ENCODE measurements around the gene PLS3. TPM values are rescaled to one million over a fixed set of nuclear protein-coding genes. Genes with fewer than 3 reads are reported as not detected.

PLS3 gene
- total and polyA plus RNA-seq, 9 donors: 74.7 to 134 (median 95.8) TPM

- no peak overlapping the region for H3K4me3 ChIP-seq (ENCODE audit: low read length)
- no peaks in the 10 kb centered on the region for H3K36me3 ChIP-seq (ENCODE audit: control insufficient read depth, insufficient read depth, low read length)
- peaks cover 16% of the 10 kb centered on the region for H3K27me3 ChIP-seq (ENCODE audit: control insufficient read depth, insufficient read depth, low read length)
- H3K27ac ChIP-seq (ENCODE audit: low read length): peak overlapping the region; percentile 15
- DNase-seq: no peak
- H3K4me1 ChIP-seq (ENCODE audit: control insufficient read depth, insufficient read depth, low read length): no peaks in the 10 kb centered on the region
- WGBS (ENCODE audit: insufficient coverage): 32% methylated on average over 6 of the region's 13 CpGs
- no peaks in the 10 kb centered on the region for H3K9me3 ChIP-seq (replicated peaks; ENCODE audit: control insufficient read depth, low read depth, low read length)
Measured at GRCh38 chrX:115582616-115583495, 21.9 kb downstream of the PLS3 start.

- Histone ChIP-seq H3K36me3 (ENCODE audit: control insufficient read depth, insufficient read depth, low read length) (no peaks in the 10 kb centered on the region), H3K27me3 (ENCODE audit: control insufficient read depth, insufficient read depth, low read length) (peaks cover 16% of the 10 kb centered on the region), H3K27ac (ENCODE audit: low read length) (peak overlapping the region; percentile 65), H3K4me1 (ENCODE audit: control insufficient read depth, insufficient read depth, low read length) (no peaks in the 10 kb centered on the region), H3K9me3 (replicated peaks; ENCODE audit: control insufficient read depth, low read depth, low read length) (no peaks in the 10 kb centered on the region), H3K4me3 (ENCODE audit: low read length) (no peak overlapping the region)
- WGBS (ENCODE audit: insufficient coverage): 13% methylated on average over 2 of the region's 5 CpGs
- DNase-seq: peak; percentile 22
Measured at GRCh38 chrX:115583496-115584004, 22.6 kb downstream of the PLS3 start.

- H3K27ac ChIP-seq (ENCODE audit: low read length): no peak overlapping the region
- no peaks in the 10 kb centered on the region for H3K4me1 ChIP-seq (ENCODE audit: control insufficient read depth, insufficient read depth, low read length)
- peaks cover 19% of the 10 kb centered on the region for H3K27me3 ChIP-seq (ENCODE audit: control insufficient read depth, insufficient read depth, low read length)
- no peak overlapping the region for H3K4me3 ChIP-seq (ENCODE audit: low read length)
- H3K9me3 ChIP-seq (replicated peaks; ENCODE audit: control insufficient read depth, low read depth, low read length): no peaks in the 10 kb centered on the region
- H3K36me3 ChIP-seq (ENCODE audit: control insufficient read depth, insufficient read depth, low read length): no peaks in the 10 kb centered on the region
- DNase-seq: peak; percentile 24
- WGBS (ENCODE audit: insufficient coverage): no CpG with 5 or more reads among the region's 2 CpGs
Measured at GRCh38 chrX:115584696-115585095, 23.7 kb downstream of the PLS3 start.

- H3K27ac ChIP-seq (ENCODE audit: low read length): no peak overlapping the region
- peaks cover 24% of the 10 kb centered on the region for H3K27me3 ChIP-seq (ENCODE audit: control insufficient read depth, insufficient read depth, low read length)
- 40% methylated on average over 1 of the region's 4 CpGs for WGBS (ENCODE audit: insufficient coverage)
- peaks cover 2% of the 10 kb centered on the region for H3K4me1 ChIP-seq (ENCODE audit: control insufficient read depth, insufficient read depth, low read length)
- no peaks in the 10 kb centered on the region for H3K36me3 ChIP-seq (ENCODE audit: control insufficient read depth, insufficient read depth, low read length)
- no peaks in the 10 kb centered on the region for H3K9me3 ChIP-seq (replicated peaks; ENCODE audit: control insufficient read depth, low read depth, low read length)
- H3K4me3 ChIP-seq (ENCODE audit: low read length): no peak overlapping the region
- DNase-seq: no peak
Measured at GRCh38 chrX:115588179-115588578, 27.2 kb downstream of the PLS3 start.

GRCh38 chrX:115589419-115589818, 28.4 kb downstream of the PLS3 start:
- Histone ChIP-seq H3K27me3 (ENCODE audit: control insufficient read depth, insufficient read depth, low read length) (peaks cover 24% of the 10 kb centered on the region), H3K4me1 (ENCODE audit: control insufficient read depth, insufficient read depth, low read length) (peaks cover 2% of the 10 kb centered on the region), H3K4me3 (ENCODE audit: low read length) (no peak overlapping the region), H3K36me3 (ENCODE audit: control insufficient read depth, insufficient read depth, low read length) (no peaks in the 10 kb centered on the region), H3K27ac (ENCODE audit: low read length) (no peak overlapping the region), H3K9me3 (replicated peaks; ENCODE audit: control insufficient read depth, low read depth, low read length) (no peaks in the 10 kb centered on the region)
- DNase-seq: no peak
- WGBS (ENCODE audit: insufficient coverage): 55% methylated on average over 1 of the region's 4 CpGs

GRCh38 chrX:115591420-115591819, 30.4 kb downstream of the PLS3 start:
- Histone ChIP-seq H3K36me3 (ENCODE audit: control insufficient read depth, insufficient read depth, low read length) (no peaks in the 10 kb centered on the region), H3K27ac (ENCODE audit: low read length) (no peak overlapping the region), H3K9me3 (replicated peaks; ENCODE audit: control insufficient read depth, low read depth, low read length) (no peaks in the 10 kb centered on the region), H3K27me3 (ENCODE audit: control insufficient read depth, insufficient read depth, low read length) (peaks cover 18% of the 10 kb centered on the region), H3K4me1 (ENCODE audit: control insufficient read depth, insufficient read depth, low read length) (peaks cover 2% of the 10 kb centered on the region), H3K4me3 (ENCODE audit: low read length) (no peak overlapping the region)
- DNase-seq: no peak
- WGBS (ENCODE audit: insufficient coverage): no CpG with 5 or more reads among the region's 4 CpGs

GRCh38 chrX:115591856-115592842, 31.2 kb downstream of the PLS3 start:
- Histone ChIP-seq H3K4me3 (ENCODE audit: low read length) (no peak overlapping the region), H3K4me1 (ENCODE audit: control insufficient read depth, insufficient read depth, low read length) (peaks cover 2% of the 10 kb centered on the region), H3K36me3 (ENCODE audit: control insufficient read depth, insufficient read depth, low read length) (no peaks in the 10 kb centered on the region), H3K9me3 (replicated peaks; ENCODE audit: control insufficient read depth, low read depth, low read length) (no peaks in the 10 kb centered on the region), H3K27me3 (ENCODE audit: control insufficient read depth, insufficient read depth, low read length) (peaks cover 22% of the 10 kb centered on the region), H3K27ac (ENCODE audit: low read length) (no peak overlapping the region)
- WGBS (ENCODE audit: insufficient coverage): 61% methylated on average over 3 of the region's 11 CpGs
- no peak for DNase-seq

GRCh38 chrX:115592997-115593734, 32.2 kb downstream of the PLS3 start:
- no peak overlapping the region for H3K4me3 ChIP-seq (ENCODE audit: low read length)
- peak overlapping the region; percentile 18 for H3K27ac ChIP-seq (ENCODE audit: low read length)
- H3K4me1 ChIP-seq (ENCODE audit: control insufficient read depth, insufficient read depth, low read length): peaks cover 2% of the 10 kb centered on the region
- no peaks in the 10 kb centered on the region for H3K36me3 ChIP-seq (ENCODE audit: control insufficient read depth, insufficient read depth, low read length)
- DNase-seq: no peak
- no peaks in the 10 kb centered on the region for H3K9me3 ChIP-seq (replicated peaks; ENCODE audit: control insufficient read depth, low read depth, low read length)
- WGBS (ENCODE audit: insufficient coverage): 29% methylated on average over 4 of the region's 8 CpGs
- peaks cover 25% of the 10 kb centered on the region for H3K27me3 ChIP-seq (ENCODE audit: control insufficient read depth, insufficient read depth, low read length)

- no peak overlapping the region for H3K27ac ChIP-seq (ENCODE audit: low read length)
- no peak overlapping the region for H3K4me3 ChIP-seq (ENCODE audit: low read length)
- H3K4me1 ChIP-seq (ENCODE audit: control insufficient read depth, insufficient read depth, low read length): peaks cover 2% of the 10 kb centered on the region
Measured at GRCh38 chrX:115595049-115595448, 34.1 kb downstream of the PLS3 start.

More at GRCh38 chrX:115595049-115595448, 34.1 kb downstream of the PLS3 start:
- Histone ChIP-seq H3K9me3 (replicated peaks; ENCODE audit: control insufficient read depth, low read depth, low read length) (no peaks in the 10 kb centered on the region), H3K36me3 (ENCODE audit: control insufficient read depth, insufficient read depth, low read length) (no peaks in the 10 kb centered on the region), H3K27me3 (ENCODE audit: control insufficient read depth, insufficient read depth, low read length) (peaks cover 25% of the 10 kb centered on the region)
- DNase-seq: no peak
- WGBS (ENCODE audit: insufficient coverage): no CpG with 5 or more reads among the region's 2 CpGs
